Inferior parietal cortex (tissue), 1 donor: ENCODE data around the gene PHACTR1.

Source experiments
- DNase-seq: peaks from one replicate; pipeline ENCODE4 v3.0.0-alpha.2; 2016; ENCODE audit errors: extremely low spot score

Gene PHACTR1

GRCh38 chr6:12991435-12991834 lies 274.9 kb downstream of the PHACTR1 start:
- no peak for DNase-seq

GRCh38 chr6:12992770-12993169 lies 276.2 kb downstream of the PHACTR1 start:
- DNase-seq = no peak

GRCh38 chr6:12993283-12993898 lies 276.8 kb downstream of the PHACTR1 start:
- no peak for DNase-seq

GRCh38 chr6:12995419-12995818 lies 278.9 kb downstream of the PHACTR1 start:
- no peak for DNase-seq

- DNase-seq = no peak
Observed at GRCh38 chr6:13000537-13000936, 284.0 kb downstream of the PHACTR1 start.

GRCh38 chr6:13001927-13002326 lies 285.4 kb downstream of the PHACTR1 start:
- DNase-seq = no peak

GRCh38 chr6:13004601-13005000 lies 288.0 kb downstream of the PHACTR1 start:
- no peak for DNase-seq

GRCh38 chr6:13005994-13006393 lies 289.4 kb downstream of the PHACTR1 start:
- DNase-seq = no peak

- no peak for DNase-seq
Observed at GRCh38 chr6:13006578-13007300, 290.2 kb downstream of the PHACTR1 start.

GRCh38 chr6:13007744-13008143 lies 291.2 kb downstream of the PHACTR1 start:
- DNase-seq = no peak

- no peak for DNase-seq
Observed at GRCh38 chr6:13009031-13009430, 292.5 kb downstream of the PHACTR1 start.

- DNase-seq = no peak
Observed at GRCh38 chr6:13009461-13009860, 292.9 kb downstream of the PHACTR1 start.

- no peak for DNase-seq
Observed at GRCh38 chr6:13011612-13012146, 295.1 kb downstream of the PHACTR1 start.

- no peak for DNase-seq
Observed at GRCh38 chr6:13012296-13012695, 295.7 kb downstream of the PHACTR1 start.

- DNase-seq = no peak
Observed at GRCh38 chr6:13012977-13013680, 296.6 kb downstream of the PHACTR1 start.

- no peak for DNase-seq
Observed at GRCh38 chr6:13013681-13014503, 297.3 kb downstream of the PHACTR1 start.

GRCh38 chr6:13014504-13015378 lies 298.2 kb downstream of the PHACTR1 start:
- no peak for DNase-seq

- DNase-seq = no peak
Observed at GRCh38 chr6:13015379-13015681, 298.8 kb downstream of the PHACTR1 start.

- no peak for DNase-seq
Observed at GRCh38 chr6:13024616-13025015, 308.0 kb downstream of the PHACTR1 start.

- DNase-seq = no peak
Observed at GRCh38 chr6:13025893-13026499, 309.4 kb downstream of the PHACTR1 start.

- DNase-seq = no peak
Observed at GRCh38 chr6:13026557-13026956, 310.0 kb downstream of the PHACTR1 start.
